HL-60 (cell line): ENCODE data around the gene CD72.

ENCODE experiments used
- GABPA ChIP-seq: IDR thresholded peaks from 2 replicates; pipeline ENCODE4 v1.6.1; 2012; ENCODE audit warnings: low read depth
- TF ChIP-seq, protein P1 (sequence below): IDR thresholded peaks from one replicate; pipeline ENCODE4 v1.5.1; 2011; ENCODE audit warnings: low read length, control low read depth, inconsistent platforms; ENCODE audit not compliant: insufficient read depth

DNA sequence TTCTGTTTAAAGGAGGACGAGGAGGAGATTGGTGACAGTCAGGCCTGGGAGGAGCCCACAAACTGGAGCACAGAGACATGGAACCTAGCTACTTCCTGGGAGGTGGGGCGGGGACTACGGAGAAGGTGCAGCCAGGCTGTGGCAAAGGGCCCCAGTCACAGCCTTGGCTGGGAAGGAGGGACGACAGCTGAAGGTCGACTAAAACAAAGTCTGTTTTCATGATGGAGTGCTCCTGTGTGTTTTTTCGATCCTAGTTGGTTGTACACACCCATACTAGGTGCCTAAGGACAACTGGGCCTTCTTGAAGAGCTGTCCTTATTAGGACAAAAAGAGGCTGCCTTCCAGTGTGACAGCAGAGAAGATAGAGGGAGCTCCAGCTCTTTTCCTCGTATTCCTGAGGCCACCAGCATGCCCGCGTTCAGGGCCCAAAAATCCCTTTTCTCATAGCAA, 42.8 kb upstream of the CD72 start:
- no peak for TF ChIP-seq GABPA
- TF ChIP-seq, protein P1, sequence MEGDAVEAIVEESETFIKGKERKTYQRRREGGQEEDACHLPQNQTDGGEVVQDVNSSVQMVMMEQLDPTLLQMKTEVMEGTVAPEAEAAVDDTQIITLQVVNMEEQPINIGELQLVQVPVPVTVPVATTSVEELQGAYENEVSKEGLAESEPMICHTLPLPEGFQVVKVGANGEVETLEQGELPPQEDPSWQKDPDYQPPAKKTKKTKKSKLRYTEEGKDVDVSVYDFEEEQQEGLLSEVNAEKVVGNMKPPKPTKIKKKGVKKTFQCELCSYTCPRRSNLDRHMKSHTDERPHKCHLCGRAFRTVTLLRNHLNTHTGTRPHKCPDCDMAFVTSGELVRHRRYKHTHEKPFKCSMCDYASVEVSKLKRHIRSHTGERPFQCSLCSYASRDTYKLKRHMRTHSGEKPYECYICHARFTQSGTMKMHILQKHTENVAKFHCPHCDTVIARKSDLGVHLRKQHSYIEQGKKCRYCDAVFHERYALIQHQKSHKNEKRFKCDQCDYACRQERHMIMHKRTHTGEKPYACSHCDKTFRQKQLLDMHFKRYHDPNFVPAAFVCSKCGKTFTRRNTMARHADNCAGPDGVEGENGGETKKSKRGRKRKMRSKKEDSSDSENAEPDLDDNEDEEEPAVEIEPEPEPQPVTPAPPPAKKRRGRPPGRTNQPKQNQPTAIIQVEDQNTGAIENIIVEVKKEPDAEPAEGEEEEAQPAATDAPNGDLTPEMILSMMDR: no peak
